ENCODE data around the gene GRHL1.

Gene GRHL1

GRCh38 chr2:10036095-10036884 is 84.8 kb downstream of the GRHL1 start:
- H3K4me1 Mint-ChIP-seq (ENCODE audit: low read depth in 2 of 2) = peaks cover 20 to 21% of the 10 kb centered on the region in 2 donors
- H3K36me3 Mint-ChIP-seq (ENCODE audit: insufficient read depth) = peaks cover 10% of the 10 kb centered on the region
- no peaks in the 10 kb centered on the region for H3K9me3 Mint-ChIP-seq
- H3K4me3 Mint-ChIP-seq = peak overlapping the region; percentile 59 to 65
- peak overlapping the region; percentile 87 to 91 for H3K27ac Mint-ChIP-seq
- no peaks in the 10 kb centered on the region for H3K27me3 Mint-ChIP-seq
- DNase-seq (peak; percentile 43 to 47 (median 43)), ATAC-seq (replicated peaks) (peak; percentile 95)

DNA sequence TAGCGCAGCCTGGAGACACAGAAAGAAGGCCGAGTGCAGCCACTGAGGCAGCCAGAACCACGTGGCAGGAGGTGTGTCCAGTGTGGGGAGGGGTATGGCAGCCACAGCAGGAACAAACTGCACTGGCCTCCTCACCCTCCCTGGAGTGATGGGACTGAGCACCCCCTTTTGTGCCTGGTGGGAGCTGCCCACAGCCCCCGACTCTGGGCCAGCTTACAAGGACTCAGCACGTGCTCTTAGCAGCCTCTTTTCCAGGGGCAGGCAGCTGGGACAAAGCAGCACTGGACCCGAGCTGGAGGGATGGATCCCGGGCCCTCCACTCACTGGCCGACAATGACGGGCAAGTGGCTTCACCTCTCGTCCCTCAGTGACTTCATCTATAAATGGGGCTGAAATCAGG is 86.6 kb downstream of the GRHL1 start:
- Mint-ChIP-seq H3K9me3 (no peaks in the 10 kb centered on the region), H3K27ac (no peak overlapping the region), H3K4me3 (no peak overlapping the region), H3K27me3 (no peaks in the 10 kb centered on the region), H3K36me3 (ENCODE audit: insufficient read depth) (peaks cover 20% of the 10 kb centered on the region), H3K4me1 (ENCODE audit: low read depth in 2 of 2) (peaks cover 26 to 27% of the 10 kb centered on the region in 2 donors)
- DNase-seq (no peak), ATAC-seq (replicated peaks) (no peak)

DNA sequence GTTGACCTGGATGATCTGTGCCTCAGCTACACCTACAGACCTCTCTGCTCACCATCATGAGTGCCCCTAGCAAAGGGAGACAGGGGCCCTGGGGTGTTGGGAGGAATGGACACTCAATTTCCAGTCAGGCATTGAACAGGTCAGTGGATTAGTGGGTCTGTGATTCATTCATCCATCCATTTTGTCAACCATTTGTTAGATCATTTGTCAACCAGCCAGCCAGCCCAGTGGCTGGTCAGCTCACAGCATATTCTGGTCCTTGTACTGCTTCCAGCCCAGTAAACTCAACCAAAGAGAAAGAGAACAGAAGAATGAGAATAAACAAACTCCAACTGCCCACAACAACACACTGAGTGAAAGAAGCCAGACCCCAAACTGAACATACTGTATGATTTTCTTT is 87.2 kb downstream of the GRHL1 start:
- Mint-ChIP-seq H3K4me1 (ENCODE audit: low read depth in 2 of 2) (peaks cover 26 to 27% of the 10 kb centered on the region in 2 donors), H3K4me3 (no peak overlapping the region), H3K9me3 (no peaks in the 10 kb centered on the region), H3K36me3 (ENCODE audit: insufficient read depth) (peaks cover 20% of the 10 kb centered on the region), H3K27ac (peak overlapping the region in 1 of 2 donors; percentile 39), H3K27me3 (no peaks in the 10 kb centered on the region)
- no peak for DNase-seq
- ATAC-seq (replicated peaks) = no peak

- DNase-seq = no peak
- ATAC-seq (replicated peaks) = no peak
- Mint-ChIP-seq H3K36me3 (ENCODE audit: insufficient read depth) (peaks cover 26% of the 10 kb centered on the region), H3K27ac (peak overlapping the region in 1 of 2 donors; percentile 34), H3K4me3 (no peak overlapping the region), H3K4me1 (ENCODE audit: low read depth in 2 of 2) (peaks cover 24 to 28% of the 10 kb centered on the region in 2 donors), H3K27me3 (no peaks in the 10 kb centered on the region), H3K9me3 (no peaks in the 10 kb centered on the region)
Observed at GRCh38 chr2:10039658-10040410, 88.3 kb downstream of the GRHL1 start.

GRCh38 chr2:10041711-10042110 is 90.2 kb downstream of the GRHL1 start:
- Mint-ChIP-seq H3K9me3 (no peaks in the 10 kb centered on the region), H3K27ac (peak overlapping the region in 1 of 2 donors; percentile 41), H3K4me1 (ENCODE audit: low read depth in 2 of 2) (peaks cover 12 to 17% of the 10 kb centered on the region in 2 donors), H3K27me3 (no peaks in the 10 kb centered on the region), H3K36me3 (ENCODE audit: insufficient read depth) (peaks cover 26% of the 10 kb centered on the region), H3K4me3 (peak overlapping the region; percentile 86 to 94)
- no peak for DNase-seq
- ATAC-seq (replicated peaks) = no peak

DNA sequence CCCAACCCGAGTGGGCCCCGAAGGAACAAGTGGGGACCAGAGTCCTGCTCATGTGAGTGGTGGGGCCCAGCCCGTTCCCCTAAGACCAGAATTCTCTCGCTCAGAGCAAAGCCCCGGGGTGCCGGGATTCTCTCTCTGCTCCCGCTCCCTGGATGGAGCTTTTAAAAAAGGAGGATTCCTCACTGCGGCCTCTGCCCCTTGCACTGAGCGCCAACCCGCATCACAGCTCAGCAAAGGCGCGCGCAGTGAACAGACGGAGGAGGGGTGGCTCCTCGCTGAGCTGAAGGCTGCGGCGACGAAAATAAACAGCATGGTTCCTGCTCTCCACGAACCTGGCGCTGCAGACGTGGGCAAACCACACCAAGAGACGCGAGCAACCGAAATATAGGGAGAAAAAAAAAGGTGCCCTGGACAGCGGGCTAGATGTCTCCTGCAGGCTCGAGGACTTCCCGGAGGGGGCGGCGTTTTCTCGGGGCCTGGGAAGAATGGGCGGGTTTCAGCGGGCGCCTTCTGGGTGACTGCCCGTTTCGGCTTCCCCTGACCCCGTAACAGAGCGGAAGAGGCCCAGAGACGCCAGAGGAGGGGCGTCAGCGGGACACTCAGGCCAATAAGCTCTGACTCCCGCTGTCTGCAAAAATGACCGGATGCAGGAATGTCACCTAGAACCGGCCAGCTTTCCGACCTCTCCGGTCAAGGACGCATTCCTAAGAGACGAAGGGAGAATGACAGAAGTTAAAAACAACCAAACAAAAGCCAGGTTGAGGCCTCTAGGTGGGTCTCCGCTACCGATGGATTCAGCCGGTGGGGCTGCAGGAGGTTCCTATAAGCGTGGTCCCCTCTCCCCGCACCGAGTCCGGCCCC is 91.0 kb downstream of the GRHL1 start:
- Mint-ChIP-seq H3K27me3 (no peaks in the 10 kb centered on the region), H3K4me1 (ENCODE audit: low read depth in 2 of 2) (peaks cover 12 to 20% of the 10 kb centered on the region in 2 donors), H3K4me3 (peak overlapping the region; percentile 86 to 94), H3K27ac (peak overlapping the region; percentile 93 to 94), H3K36me3 (ENCODE audit: insufficient read depth) (peaks cover 28% of the 10 kb centered on the region), H3K9me3 (no peaks in the 10 kb centered on the region)
- ATAC-seq (replicated peaks) = peak; percentile 1
- peak in 2 of 3 experiments; percentile 21 to 26 for DNase-seq

- Mint-ChIP-seq H3K4me1 (ENCODE audit: low read depth in 2 of 2) (peaks cover 12 to 18% of the 10 kb centered on the region in 2 donors), H3K27me3 (no peaks in the 10 kb centered on the region), H3K9me3 (no peaks in the 10 kb centered on the region), H3K36me3 (ENCODE audit: insufficient read depth) (peaks cover 36% of the 10 kb centered on the region), H3K4me3 (peak within 1 kb of the TSS; percentile 86 to 94), H3K27ac (peak within 1 kb of the TSS; percentile 93 to 94)
- ATAC-seq (replicated peaks) (peak; percentile 63), DNase-seq (peak; percentile 68 to 81 (median 80))
Observed at GRCh38 chr2:10043256-10043905, 91.9 kb downstream of the GRHL1 start, which contains the start of gene KLF11. Gene KLF11 (plus strand): TSS chr2:10043550. CDS start chr2:10043717, 167 bp downstream.

- Mint-ChIP-seq H3K9me3 (no peaks in the 10 kb centered on the region), H3K4me3 (peak overlapping the region; percentile 86 to 94), H3K4me1 (ENCODE audit: low read depth in 2 of 2) (peaks cover 12 to 18% of the 10 kb centered on the region in 2 donors), H3K36me3 (ENCODE audit: insufficient read depth) (peaks cover 40% of the 10 kb centered on the region), H3K27me3 (no peaks in the 10 kb centered on the region), H3K27ac (peak overlapping the region; percentile 92 to 93)
- DNase-seq (peak; percentile 90 to 92 (median 91)), ATAC-seq (replicated peaks) (peak; percentile 69)
Observed at GRCh38 chr2:10043906-10044601, 92.6 kb downstream of the GRHL1 start.

DNA sequence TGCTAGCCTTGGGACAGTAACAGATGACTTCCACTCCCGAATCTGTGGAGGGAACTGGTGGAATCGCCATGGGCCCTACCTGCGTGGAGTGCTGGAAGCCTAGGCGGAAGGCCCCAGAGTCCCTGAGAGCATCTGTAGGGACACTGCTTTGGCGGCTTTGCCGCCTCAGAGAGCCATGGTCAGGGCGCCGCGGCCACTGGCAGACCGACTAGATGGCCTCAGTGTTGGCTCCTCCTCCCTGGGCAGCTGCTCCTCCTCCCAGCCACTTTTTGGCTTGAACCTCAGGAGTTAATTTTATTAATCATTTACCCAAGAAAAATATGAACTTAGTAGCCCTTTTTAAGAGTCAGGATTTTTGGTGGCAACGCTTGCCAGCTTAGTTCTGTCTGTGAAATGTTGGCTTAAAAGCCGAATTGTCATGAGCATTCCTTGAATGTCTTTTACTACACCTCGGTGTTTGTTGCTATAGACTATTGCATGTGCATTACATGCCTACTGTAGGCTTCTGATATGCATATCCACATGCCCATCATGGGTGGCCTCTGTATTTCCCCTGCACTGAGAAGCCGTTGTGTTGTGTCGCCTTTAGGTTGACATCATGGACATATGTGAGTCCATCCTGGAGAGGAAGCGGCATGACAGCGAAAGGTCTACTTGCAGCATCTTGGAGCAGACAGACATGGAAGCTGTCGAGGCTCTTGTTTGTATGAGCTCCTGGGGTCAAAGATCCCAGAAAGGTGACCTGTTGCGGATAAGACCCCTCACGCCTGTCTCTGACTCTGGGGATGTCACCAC is 94.3 kb downstream of the GRHL1 start:
- Mint-ChIP-seq H3K36me3 (ENCODE audit: insufficient read depth) (peaks cover 53% of the 10 kb centered on the region), H3K4me3 (peak overlapping the region; percentile 86 to 94), H3K4me1 (ENCODE audit: low read depth in 2 of 2) (peaks cover 17 to 20% of the 10 kb centered on the region in 2 donors), H3K9me3 (no peaks in the 10 kb centered on the region), H3K27ac (peak overlapping the region; percentile 81 to 93), H3K27me3 (no peaks in the 10 kb centered on the region)
- no peak for ATAC-seq (replicated peaks)
- DNase-seq = no peak

DNA sequence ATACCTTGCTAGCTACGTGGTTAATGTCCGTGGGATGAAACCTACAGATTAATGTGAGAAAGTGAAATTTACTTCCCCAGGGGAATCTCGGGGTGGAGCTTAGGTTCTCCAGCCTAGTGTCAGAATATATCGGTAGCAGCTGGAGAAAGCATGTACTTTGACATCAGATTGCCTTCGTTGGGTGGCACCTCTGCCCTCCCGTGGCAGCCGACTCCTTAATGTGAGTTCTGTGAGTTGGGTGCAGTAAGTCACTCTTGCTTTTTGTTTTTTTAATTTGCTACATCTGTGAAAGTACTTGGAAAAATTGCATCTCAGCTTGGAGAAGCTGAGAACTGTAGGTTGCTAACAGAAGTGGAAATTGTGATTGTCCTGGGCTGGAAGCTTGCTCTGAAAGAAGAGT is 95.4 kb downstream of the GRHL1 start:
- peaks cover 63% of the 10 kb centered on the region for H3K36me3 Mint-ChIP-seq (ENCODE audit: insufficient read depth)
- H3K27me3 Mint-ChIP-seq = no peaks in the 10 kb centered on the region
- H3K4me3 Mint-ChIP-seq = no peak overlapping the region
- peaks cover 17 to 18% of the 10 kb centered on the region in 2 donors for H3K4me1 Mint-ChIP-seq (ENCODE audit: low read depth in 2 of 2)
- DNase-seq (no peak), ATAC-seq (replicated peaks) (no peak)
- no peaks in the 10 kb centered on the region for H3K9me3 Mint-ChIP-seq
- H3K27ac Mint-ChIP-seq = peak overlapping the region in 1 of 2 donors; percentile 81

- Mint-ChIP-seq H3K9me3 (no peaks in the 10 kb centered on the region), H3K36me3 (ENCODE audit: insufficient read depth) (peaks cover 64% of the 10 kb centered on the region), H3K4me3 (no peak overlapping the region), H3K27me3 (no peaks in the 10 kb centered on the region), H3K27ac (peak overlapping the region in 1 of 2 donors; percentile 81), H3K4me1 (ENCODE audit: low read depth in 2 of 2) (peaks cover 11 to 12% of the 10 kb centered on the region in 2 donors)
- no peak for ATAC-seq (replicated peaks)
- DNase-seq = no peak
Observed at GRCh38 chr2:10047616-10048500, 96.4 kb downstream of the GRHL1 start.
